Measurements from ENCODE around the gene SLC26A5.

The SLC26A5 gene

GRCh38 chr7:103379270-103379975 is 66.6 kb downstream of the SLC26A5 start:
- Histone ChIP-seq H3K36me3 (ENCODE audit: low read length) (no peaks in the 10 kb centered on the region), H3K27me3 (ENCODE audit: low read length) (no peaks in the 10 kb centered on the region), H3K4me2 (ENCODE audit: low read depth, low read length, poor library complexity, severe bottlenecking) (no peak overlapping the region), H3F3A (ENCODE audit: insufficient read depth) (no peaks in the 10 kb centered on the region), H3K79me2 (ENCODE audit: insufficient read depth, low read length) (no peaks in the 10 kb centered on the region), H3K27ac (ENCODE audit: low read depth, low read length) (no peak overlapping the region), H3K9ac (ENCODE audit: low read length) (no peak overlapping the region), H3K9me2 (replicated peaks; ENCODE audit: insufficient read depth, low read length) (no peaks in the 10 kb centered on the region), H4K20me1 (ENCODE audit: low read depth, low read length) (no peaks in the 10 kb centered on the region), H3K9me3 (ENCODE audit: insufficient read depth, low read length) (no peaks in the 10 kb centered on the region), H3K4me3 (ENCODE audit: insufficient read depth, low read length, poor library complexity, severe bottlenecking) (no peak overlapping the region), H2AFZ (ENCODE audit: low read depth, low read length, severe bottlenecking) (no peak overlapping the region)
- TF ChIP-seq, protein P1, sequence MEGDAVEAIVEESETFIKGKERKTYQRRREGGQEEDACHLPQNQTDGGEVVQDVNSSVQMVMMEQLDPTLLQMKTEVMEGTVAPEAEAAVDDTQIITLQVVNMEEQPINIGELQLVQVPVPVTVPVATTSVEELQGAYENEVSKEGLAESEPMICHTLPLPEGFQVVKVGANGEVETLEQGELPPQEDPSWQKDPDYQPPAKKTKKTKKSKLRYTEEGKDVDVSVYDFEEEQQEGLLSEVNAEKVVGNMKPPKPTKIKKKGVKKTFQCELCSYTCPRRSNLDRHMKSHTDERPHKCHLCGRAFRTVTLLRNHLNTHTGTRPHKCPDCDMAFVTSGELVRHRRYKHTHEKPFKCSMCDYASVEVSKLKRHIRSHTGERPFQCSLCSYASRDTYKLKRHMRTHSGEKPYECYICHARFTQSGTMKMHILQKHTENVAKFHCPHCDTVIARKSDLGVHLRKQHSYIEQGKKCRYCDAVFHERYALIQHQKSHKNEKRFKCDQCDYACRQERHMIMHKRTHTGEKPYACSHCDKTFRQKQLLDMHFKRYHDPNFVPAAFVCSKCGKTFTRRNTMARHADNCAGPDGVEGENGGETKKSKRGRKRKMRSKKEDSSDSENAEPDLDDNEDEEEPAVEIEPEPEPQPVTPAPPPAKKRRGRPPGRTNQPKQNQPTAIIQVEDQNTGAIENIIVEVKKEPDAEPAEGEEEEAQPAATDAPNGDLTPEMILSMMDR (IDR thresholded peaks at IDR 0.05; ENCODE audit: insufficient read depth, low read length, poor library complexity, severe bottlenecking), result no peak
- no peak for TF ChIP-seq EZH2phosphoT487 (conservative IDR thresholded peaks at IDR 0.05; ENCODE audit: low read length)

DNA sequence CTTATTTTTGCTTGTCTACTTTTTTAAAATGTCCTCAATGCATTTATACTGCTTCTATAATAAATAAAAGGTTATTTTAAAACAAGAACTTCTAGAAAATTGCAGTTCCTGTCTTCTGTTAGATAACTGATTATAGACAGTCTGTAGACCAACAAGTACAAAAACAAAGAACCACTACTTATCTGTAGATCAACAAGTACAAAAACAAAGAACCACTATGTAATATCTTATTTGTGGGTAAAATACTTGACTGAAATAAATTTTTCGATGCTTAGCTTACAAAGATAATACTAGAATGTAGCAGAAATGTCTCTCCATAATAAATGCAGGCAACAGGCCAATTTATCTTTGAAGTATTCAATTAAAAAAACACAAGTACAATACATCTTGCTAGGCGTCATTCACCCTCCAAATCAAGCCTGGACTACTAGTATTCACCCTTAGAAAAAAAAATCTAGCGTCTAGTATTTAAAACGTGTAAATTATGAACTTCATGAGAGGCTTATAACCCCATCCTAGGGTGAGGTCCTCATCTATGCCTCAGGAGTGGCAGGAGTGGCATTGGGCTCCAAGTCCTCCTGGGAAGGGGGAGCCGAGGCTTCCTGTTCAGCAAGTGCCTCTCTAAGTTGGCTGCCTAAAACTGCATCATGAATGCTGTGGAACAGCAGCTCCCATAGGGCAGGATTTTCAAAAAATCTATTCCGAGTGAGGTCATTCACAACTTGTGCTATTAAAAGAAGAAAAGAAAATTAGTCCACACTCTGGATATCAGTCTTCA is 72.0 kb downstream of the SLC26A5 start:
- Histone ChIP-seq H3K36me3 (ENCODE audit: low read length) (peaks cover 3% of the 10 kb centered on the region; the same call in 1 of the 2 replicates), H3K27me3 (ENCODE audit: low read length) (no peaks in the 10 kb centered on the region), H3K4me3 (ENCODE audit: insufficient read depth, low read length, poor library complexity, severe bottlenecking) (no peak overlapping the region), H3K79me2 (ENCODE audit: insufficient read depth, low read length) (no peaks in the 10 kb centered on the region), H3F3A (ENCODE audit: insufficient read depth) (peaks cover 8% of the 10 kb centered on the region), H3K9me2 (replicated peaks; ENCODE audit: insufficient read depth, low read length) (no peaks in the 10 kb centered on the region), H2AFZ (ENCODE audit: low read depth, low read length, severe bottlenecking) (no peak overlapping the region), H3K27ac (ENCODE audit: low read depth, low read length) (no peak overlapping the region), H3K9ac (ENCODE audit: low read length) (no peak overlapping the region), H3K9me3 (ENCODE audit: insufficient read depth, low read length) (no peaks in the 10 kb centered on the region), H3K4me2 (ENCODE audit: low read depth, low read length, poor library complexity, severe bottlenecking) (no peak overlapping the region), H4K20me1 (ENCODE audit: low read depth, low read length) (no peaks in the 10 kb centered on the region)
- no peak for TF ChIP-seq EZH2phosphoT487 (conservative IDR thresholded peaks at IDR 0.05; ENCODE audit: low read length)
- TF ChIP-seq, protein P1 (IDR thresholded peaks at IDR 0.05; ENCODE audit: insufficient read depth, low read length, poor library complexity, severe bottlenecking), result no peak

DNA sequence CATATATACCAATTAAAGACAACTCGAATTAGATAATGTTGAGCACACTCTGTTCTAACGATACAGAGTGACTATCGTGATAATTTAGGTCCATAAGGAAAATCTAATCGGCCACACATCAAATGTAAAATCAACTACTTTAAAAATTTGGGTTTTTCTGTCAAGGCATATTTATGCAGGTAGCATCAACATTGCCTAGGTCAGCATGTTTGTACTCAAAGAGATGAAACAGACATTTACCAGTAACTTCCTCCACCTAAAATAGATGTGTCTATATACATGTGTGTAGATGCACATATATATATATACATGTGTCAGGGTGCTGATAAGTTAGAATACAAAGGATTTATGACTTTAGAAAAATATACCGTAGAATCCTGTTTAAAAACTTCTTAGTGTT is 76.6 kb downstream of the SLC26A5 start:
- H3K9ac ChIP-seq (ENCODE audit: low read length), result no peak overlapping the region
- H3K79me2 ChIP-seq (ENCODE audit: insufficient read depth, low read length), result no peaks in the 10 kb centered on the region
- peaks cover 14% of the 10 kb centered on the region for H3F3A ChIP-seq (ENCODE audit: insufficient read depth)
- peaks cover 35% of the 10 kb centered on the region for H3K36me3 ChIP-seq (ENCODE audit: low read length)
- H3K4me3 ChIP-seq (ENCODE audit: insufficient read depth, low read length, poor library complexity, severe bottlenecking), result no peak overlapping the region
- no peaks in the 10 kb centered on the region for H4K20me1 ChIP-seq (ENCODE audit: low read depth, low read length)
- H2AFZ ChIP-seq (ENCODE audit: low read depth, low read length, severe bottlenecking), result no peak overlapping the region
- no peaks in the 10 kb centered on the region for H3K9me3 ChIP-seq (ENCODE audit: insufficient read depth, low read length)
- TF ChIP-seq EZH2phosphoT487 (conservative IDR thresholded peaks at IDR 0.05; ENCODE audit: low read length), result no peak
- TF ChIP-seq, protein P1 (IDR thresholded peaks at IDR 0.05; ENCODE audit: insufficient read depth, low read length, poor library complexity, severe bottlenecking), result no peak
- no peaks in the 10 kb centered on the region for H3K27me3 ChIP-seq (ENCODE audit: low read length)
- no peaks in the 10 kb centered on the region for H3K9me2 ChIP-seq (replicated peaks; ENCODE audit: insufficient read depth, low read length)
- H3K27ac ChIP-seq (ENCODE audit: low read depth, low read length), result no peak overlapping the region
- no peak overlapping the region for H3K4me2 ChIP-seq (ENCODE audit: low read depth, low read length, poor library complexity, severe bottlenecking)
